Adipose tissue (tissue), 3 donors: ENCODE data around the gene VSX2. TPM values are rescaled to one million over a fixed set of nuclear protein-coding genes. Genes with fewer than 3 reads are reported as not detected.

ENCODE experiments used
- polyA plus RNA-seq, 3 donors: library from polyadenylated mRNA; stranded (reverse); fragments of 200-250 nt; gene quantifications; one replicate each; pipeline ENCODE4 v1.2.3, GENCODE V29; 2013
- donor health status: healthy with polysubstance abuse.
- donor health status: Bipolar disorder and iron deficiency.
- donor health status: healthy.

The VSX2 gene
- polyA plus RNA-seq, 3 donors = not detected

Other genes starting within 250 kb of the VSX2 start
- 1 to 10 TPM; 4.6 to 8.0 (median 6.5) TPM for gene ENTPD5, start 220.2 kb upstream of the VSX2 start, polyA plus RNA-seq
- gene BBOF1, start 220.1 kb upstream of the VSX2 start, polyA plus RNA-seq = 1 to 10 TPM; 1.6 to 7.6 (median 2.4) TPM
- 10 to 100 TPM; 11.8 to 47.7 (median 25.9) TPM for gene ALDH6A1, start 155.0 kb upstream of the VSX2 start, polyA plus RNA-seq
- 10 to 100 TPM in 1 of 3 donors, 1 to 10 TPM in 2; 2.3 to 16.3 (median 7.8) TPM for gene LIN52, start 154.5 kb upstream of the VSX2 start, polyA plus RNA-seq
- gene ABCD4, start 63.5 kb downstream of the VSX2 start, polyA plus RNA-seq = 10 to 100 TPM; 19.4 to 43.6 (median 36.7) TPM
- not detected for gene VRTN, start 109.0 kb downstream of the VSX2 start, polyA plus RNA-seq
- under 1 TPM in 2 of 3 donors, not detected in 1; 0.10 TPM for gene SYNDIG1L, start 186.8 kb downstream of the VSX2 start, polyA plus RNA-seq